Common myeloid progenitor, CD34-positive (primary cell): ENCODE results near the gene PRR29.
"Not testable (repeated sequence)": the region's sequence is repeated elsewhere in the genome, so short reads cannot be mapped to it uniquely, and the experiment has no call there.

Source experiments
- CTCF ChIA-PET: fragments of 350-600 bp; sonication (Branson Sonifier 250); formaldehyde crosslinking; loops from one replicate; lab custom pipeline; 2021; ENCODE audit warnings: antibody characterized with exemption; lab: Charles Lee
- POLR2A ChIA-PET: fragments of 350-600 bp; sonication (Branson Sonifier 250); formaldehyde crosslinking; loops from one replicate; lab custom pipeline; 2021; ENCODE audit warnings: antibody characterized with exemption; lab: Charles Lee
- DNase-seq, 3 donors: peaks; one replicate each; pipeline versions ENCODE4 v3.0.0 to v3.0.0-alpha.2; 2013
- H3K27ac ChIP-seq, 2 experiments: 1 replicate in 1 of 2; 2 replicates in 1 of 2; pipeline ENCODE4 v1.7.0; 2013; ENCODE audit warnings: inconsistent platforms in 2 of 2, low read length in 2 of 2, mild to moderate bottlenecking in 2 of 2, low read depth in 1 of 2, moderate library complexity in 1 of 2; ENCODE audit not compliant: severe bottlenecking in 2 of 2, insufficient read depth in 1 of 2, poor library complexity in 1 of 2
- H3K27me3 ChIP-seq, 5 experiments: replicated peaks in 2 of 5; 1 replicate in 3 of 5; 2 replicates in 2 of 5; pipeline versions ENCODE4 v1.6.1 to v1.7.0; 2013; ENCODE audit warnings: low read length in 4 of 5, mild to moderate bottlenecking in 2 of 5, moderate library complexity in 2 of 5, inconsistent platforms in 1 of 5; ENCODE audit not compliant: insufficient read depth in 5 of 5, control insufficient read depth in 4 of 5
- H3K36me3 ChIP-seq, 4 experiments: 1 replicate in 2 of 4; 2 replicates in 2 of 4; pipeline versions ENCODE4 v1.6.1 to v1.7.0; 2013; ENCODE audit warnings: low read length in 3 of 4, control low read depth in 1 of 4, mild to moderate bottlenecking in 1 of 4; ENCODE audit not compliant: control insufficient read depth in 4 of 4, insufficient read depth in 4 of 4
- H3K4me1 ChIP-seq, 4 experiments: 1 replicate in 3 of 4; 2 replicates in 1 of 4; pipeline versions ENCODE4 v1.6.1 to v1.7.1; 2013; ENCODE audit warnings: low read length in 3 of 4, mild to moderate bottlenecking in 3 of 4, control low read depth in 1 of 4, inconsistent platforms in 1 of 4, moderate library complexity in 1 of 4; ENCODE audit not compliant: control insufficient read depth in 4 of 4, insufficient read depth in 4 of 4; ENCODE audit errors: control extremely low read depth in 1 of 4
- H3K4me3 ChIP-seq, 7 experiments: 1 replicate in 4 of 7; 2 replicates in 3 of 7; pipeline versions ENCODE4 v1.5.1 to v1.7.0; 2013; ENCODE audit warnings: mild to moderate bottlenecking in 7 of 7, low read length in 6 of 7, moderate library complexity in 6 of 7, inconsistent platforms in 2 of 7, low read depth in 2 of 7, control low read depth in 1 of 7; ENCODE audit not compliant: insufficient read depth in 4 of 7, control insufficient read depth in 1 of 7; ENCODE audit errors: extremely low read depth in 1 of 7
- H3K9me3 ChIP-seq, 5 experiments: 1 replicate in 4 of 5; 2 replicates in 1 of 5; pipeline versions ENCODE4 v1.6.1 to v1.7.1; 2013; ENCODE audit warnings: low read length in 4 of 5, mild to moderate bottlenecking in 2 of 5, inconsistent platforms in 1 of 5, low read depth in 1 of 5, moderate library complexity in 1 of 5; ENCODE audit not compliant: control insufficient read depth in 4 of 5, insufficient read depth in 2 of 5; ENCODE audit errors: control extremely low read depth in 1 of 5
- WGBS: methylation state at CpG from one replicate; pipeline ENCODE4 v1.1.5; 2013; ENCODE audit not compliant: insufficient coverage; 5-methylcytosine and 5-hydroxymethylcytosine counted together

Gene PRR29

DNA sequence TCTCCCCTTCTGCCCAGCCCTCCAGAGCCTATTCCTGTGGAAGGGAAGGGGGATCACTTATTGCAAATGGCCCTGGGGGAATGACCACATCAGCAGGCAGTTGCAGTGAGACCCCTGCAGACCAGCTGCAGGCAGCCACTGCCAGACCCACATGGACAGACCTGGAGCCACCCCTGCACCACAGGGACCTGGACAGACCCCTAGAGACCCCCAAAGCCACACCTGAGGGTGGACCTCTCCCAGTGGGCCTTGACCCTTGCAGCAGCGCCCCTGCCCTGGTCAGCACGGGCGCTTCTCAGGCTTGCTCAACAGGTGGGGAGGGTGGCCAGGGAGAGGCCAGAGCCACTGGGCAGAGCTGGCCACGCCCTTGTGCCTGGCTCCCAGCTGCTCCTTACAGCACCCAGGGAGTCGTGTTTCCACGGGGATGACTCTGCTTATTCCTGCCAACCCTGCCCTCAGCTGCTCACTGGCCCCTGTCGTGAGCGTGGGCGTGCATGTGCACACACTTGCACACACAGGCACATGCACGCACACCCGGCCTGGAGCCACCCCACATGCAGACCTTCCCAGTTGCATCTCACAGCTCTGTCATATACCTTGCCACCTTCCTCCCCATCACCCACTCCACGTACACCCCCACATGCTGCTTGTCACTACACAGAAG is 24.1 kb upstream of the PRR29 start:
- Histone ChIP-seq H3K36me3 (no peaks in the 10 kb centered on the region), H3K4me3 (no peak overlapping the region), H3K9me3 (no peaks in the 10 kb centered on the region), H3K4me1 (peaks cover 0 to 36% (median 21%) of the 10 kb centered on the region in 4 experiments), H3K27me3 (no peaks in the 10 kb centered on the region), H3K27ac (no peak overlapping the region)
- POLR2A ChIA-PET: interaction anchor here (0.7 to 1.1 kb wide), 2 partner anchors 8 to 12 kb away, joined by 3 read pairs; no protein-coding TSS in a partner anchor
- 95% methylated on average over 11 of the region's 12 CpGs for WGBS
- DNase-seq: no peak
- CTCF ChIA-PET: interaction anchor here (0.8 to 3.2 kb wide), 12 partner anchors 9 to 160 kb away, joined by 3 to 15 read pairs (median 5); partner anchors contain the start of genes CD79B and GH1

DNA sequence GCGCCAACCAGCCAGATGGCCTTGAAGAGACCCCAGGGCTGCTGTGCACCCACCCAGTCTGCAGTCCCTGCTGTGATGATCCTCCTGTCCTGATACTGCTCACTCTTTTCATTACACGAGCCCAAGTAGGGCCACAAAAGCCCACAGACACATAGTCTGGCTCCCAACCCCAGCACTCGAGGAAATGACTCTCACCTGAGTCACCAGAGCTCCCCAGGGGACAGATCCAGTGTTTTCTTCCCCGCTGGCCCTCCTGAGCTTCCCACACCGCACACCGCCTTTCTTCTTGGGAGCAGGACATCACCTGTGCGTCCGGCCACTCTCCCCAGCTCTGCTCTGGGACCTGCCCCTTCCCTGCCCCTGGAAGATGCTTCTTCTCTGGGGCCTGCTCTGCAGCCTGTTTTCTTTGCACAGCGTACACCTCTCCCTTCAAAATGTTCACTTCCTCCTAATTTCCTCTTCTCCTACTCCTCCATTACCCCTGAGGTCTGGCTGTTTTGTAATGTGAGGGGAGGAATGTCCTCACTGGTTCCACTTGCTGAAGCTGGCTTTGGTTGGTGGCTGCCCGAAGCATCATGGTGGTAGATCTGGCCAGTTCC is 23.5 kb upstream of the PRR29 start:
- H3K36me3 ChIP-seq: no peaks in the 10 kb centered on the region
- H3K9me3 ChIP-seq: no peaks in the 10 kb centered on the region
- ChIA-PET POLR2A (interaction anchor here (0.7 to 1.1 kb wide), 2 partner anchors 8 to 11 kb away, joined by 3 read pairs; no protein-coding TSS in a partner anchor), CTCF (interaction anchor here (0.8 to 3.2 kb wide), 10 partner anchors 11 to 159 kb away, joined by 3 to 15 read pairs (median 8); partner anchors contain the start of genes CD79B and GH1)
- H3K27ac ChIP-seq: no peak overlapping the region
- DNase-seq: peak in 1 of 3 donors; percentile 7
- H3K27me3 ChIP-seq: no peaks in the 10 kb centered on the region
- peaks cover 0 to 36% (median 21%) of the 10 kb centered on the region in 4 experiments for H3K4me1 ChIP-seq
- no peak overlapping the region for H3K4me3 ChIP-seq
- 97% methylated on average over 8 of the region's 10 CpGs for WGBS

DNA sequence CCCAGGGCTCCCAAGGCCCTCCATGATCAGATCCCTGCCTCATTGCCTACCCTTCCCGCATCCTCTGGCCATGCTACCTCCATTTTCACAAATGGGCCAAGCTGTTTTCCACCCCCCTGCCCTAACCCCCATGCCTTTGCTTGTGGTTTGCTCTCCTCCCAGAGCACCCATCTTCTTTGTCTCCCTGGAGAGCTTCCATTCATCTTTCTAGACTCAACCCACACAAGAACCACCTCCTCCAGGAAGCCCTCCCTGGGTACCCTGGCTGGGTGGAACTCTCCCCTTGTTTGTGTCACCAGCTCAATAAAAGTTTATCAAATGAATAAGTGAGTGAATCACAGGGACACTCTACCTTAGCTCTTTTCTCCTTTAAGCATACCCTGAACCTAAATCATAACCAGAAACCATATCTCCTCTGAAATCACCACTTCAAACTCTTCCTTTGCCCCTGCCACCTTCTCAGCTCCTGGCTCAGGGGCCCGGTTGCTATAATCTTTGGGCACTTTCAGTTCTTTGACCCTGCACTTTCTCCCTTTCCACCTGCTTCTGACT is 22.5 kb upstream of the PRR29 start:
- Histone ChIP-seq H3K27me3 (no peaks in the 10 kb centered on the region), H3K4me1 (peaks cover 0 to 36% (median 21%) of the 10 kb centered on the region in 4 experiments), H3K27ac (no peak overlapping the region), H3K9me3 (no peaks in the 10 kb centered on the region), H3K4me3 (no peak overlapping the region), H3K36me3 (no peaks in the 10 kb centered on the region)
- DNase-seq: no peak
- 75% methylated on average over 2 of the region's 2 CpGs for WGBS
- ChIA-PET POLR2A (interaction anchor here (0.5 to 1.1 kb wide), 2 partner anchors 30 to 39 kb away, joined by 3 to 4 read pairs; no protein-coding TSS in a partner anchor), CTCF (interaction anchor here (0.7 to 3.2 kb wide), 9 partner anchors 9 to 219 kb away, joined by 3 to 15 read pairs (median 10); partner anchors contain the start of genes CD79B and GH1)

DNA sequence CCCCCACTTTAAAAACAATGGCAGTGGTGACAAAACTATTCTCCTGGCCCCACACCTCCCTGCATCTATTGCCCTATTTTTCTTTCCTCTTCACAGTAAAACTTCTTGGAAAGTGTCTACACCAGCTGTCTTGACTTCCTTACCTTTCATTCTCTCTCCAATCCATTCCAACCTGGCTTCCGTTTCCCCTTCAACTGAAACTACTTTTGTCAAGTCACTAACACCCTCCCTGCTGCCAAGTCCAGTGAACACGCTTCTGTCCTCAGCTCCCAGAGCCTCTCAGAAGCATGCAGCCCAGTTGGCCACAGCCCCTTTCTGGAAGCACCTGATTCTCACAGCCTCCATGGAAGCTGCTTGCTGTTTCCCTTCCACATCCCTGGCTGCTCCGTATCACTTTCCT is 21.4 kb upstream of the PRR29 start:
- no peaks in the 10 kb centered on the region for H3K27me3 ChIP-seq
- no peaks in the 10 kb centered on the region for H3K36me3 ChIP-seq
- ChIA-PET CTCF (interaction anchor here (1.0 to 3.2 kb wide), 5 partner anchors 8 to 60 kb away, joined by 4 to 15 read pairs (median 6); partner anchors contain the start of gene GH1), POLR2A (interaction anchor here (0.7 to 1.1 kb wide), 3 partner anchors 22 to 43 kb away, joined by 3 to 6 read pairs (median 3); partner anchors contain the start of gene ICAM2)
- peaks cover 0 to 37% (median 23%) of the 10 kb centered on the region in 4 experiments for H3K4me1 ChIP-seq
- H3K27ac ChIP-seq: no peak overlapping the region
- peaks cover 0 to 1% (median 0%) of the 10 kb centered on the region in 5 experiments for H3K9me3 ChIP-seq
- H3K4me3 ChIP-seq: no peak overlapping the region
- peak in 2 of 3 donors; percentile 81 to 86 for DNase-seq
- 12% methylated on average over 3 of the region's 3 CpGs for WGBS

DNA sequence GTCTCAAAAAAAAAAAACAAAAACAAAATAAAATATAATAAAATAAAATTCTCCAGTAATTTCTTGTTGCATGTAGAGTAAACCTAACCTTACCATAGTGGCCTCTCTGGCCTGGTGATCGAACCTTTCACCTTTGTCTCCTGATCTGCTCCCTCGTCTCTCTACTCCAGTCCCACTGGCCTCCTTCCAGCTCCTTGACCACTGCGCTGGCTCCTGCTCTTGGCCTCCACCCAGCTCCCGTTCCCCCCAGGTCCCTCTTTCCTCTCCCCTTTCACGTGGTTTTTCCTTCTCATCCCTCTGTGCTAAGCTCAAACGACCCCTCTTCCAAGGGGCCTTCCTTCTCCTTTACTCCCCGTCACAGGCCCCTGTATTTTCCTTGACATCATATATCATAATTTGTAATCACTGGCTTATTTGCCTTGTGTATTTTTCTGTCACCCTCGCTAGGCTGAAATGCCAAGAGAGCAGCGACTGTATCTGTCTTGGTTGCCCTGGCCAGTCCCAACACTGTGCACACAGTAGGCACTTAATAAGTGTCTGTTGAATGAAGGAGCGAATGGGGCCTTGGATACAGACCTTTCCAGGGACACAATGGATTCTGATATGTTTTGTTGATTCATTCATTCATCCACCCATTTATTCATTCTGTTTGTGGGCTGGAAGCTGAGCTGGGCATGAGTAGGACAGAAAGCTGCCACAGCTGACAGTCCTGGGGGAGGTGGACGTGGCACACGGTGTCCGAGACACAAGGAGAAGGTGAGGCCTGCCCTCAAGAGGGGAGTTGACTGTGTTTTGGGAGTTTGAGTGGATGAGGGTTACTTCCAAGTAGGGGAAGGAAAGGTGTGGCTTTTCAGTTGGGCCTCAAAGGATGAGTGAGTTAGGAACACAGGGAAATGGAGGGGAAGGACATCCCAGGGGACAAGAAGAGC is 19.6 kb upstream of the PRR29 start:
- no peak overlapping the region for H3K4me3 ChIP-seq
- no peak for DNase-seq
- H3K36me3 ChIP-seq: no peaks in the 10 kb centered on the region
- H3K27ac ChIP-seq: no peak overlapping the region
- no peaks in the 10 kb centered on the region for H3K27me3 ChIP-seq
- WGBS: 94% methylated on average over 12 of the region's 13 CpGs
- peaks cover 0 to 6% (median 0%) of the 10 kb centered on the region in 5 experiments for H3K9me3 ChIP-seq
- ChIA-PET CTCF (interaction anchor here (1.1 to 3.7 kb wide), 9 partner anchors 9 to 60 kb away, joined by 3 to 16 read pairs (median 4); partner anchors contain the start of gene GH1), POLR2A (no interaction called here)
- H3K4me1 ChIP-seq: peaks cover 3 to 55% (median 31%) of the 10 kb centered on the region in 4 experiments

DNA sequence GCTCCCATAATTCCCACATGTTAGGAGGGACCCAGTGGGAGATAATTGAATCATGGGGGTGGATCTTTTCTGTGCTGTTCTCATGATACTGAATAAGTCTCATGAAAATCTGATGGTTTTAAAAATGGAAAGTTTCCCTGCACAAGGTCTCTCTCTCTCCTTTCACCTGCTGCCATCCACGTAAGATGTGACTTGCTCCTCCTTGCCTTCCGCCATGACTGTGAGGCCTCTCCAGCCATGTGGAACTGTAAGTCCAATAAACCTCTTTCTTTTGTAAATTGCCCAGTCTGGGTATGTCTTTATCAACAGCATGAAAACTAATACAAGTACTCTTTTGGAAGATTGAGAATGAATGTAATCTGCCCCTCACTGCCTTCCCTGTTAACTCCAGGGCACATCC is 15.5 kb upstream of the PRR29 start:
- DNase-seq, H3K9me3 ChIP-seq, POLR2A ChIA-PET, H3K36me3 ChIP-seq, H3K27me3 ChIP-seq: not testable (repeated sequence)
- Histone ChIP-seq H3K4me1 (peaks cover 7 to 66% (median 49%) of the 10 kb centered on the region in 4 experiments), H3K27ac (peak overlapping the region in 1 of 2 experiments; percentile 71), H3K4me3 (peak overlapping the region in 1 of 7 experiments; percentile 51)
- CTCF ChIA-PET: interaction anchor here (0.7 to 3.8 kb wide), 8 partner anchors 7 to 117 kb away, joined by 3 to 24 read pairs (median 4); no protein-coding TSS in a partner anchor
- 94% methylated on average over 2 of the region's 2 CpGs for WGBS
